Measurements from ENCODE around the gene G0S2. TPM values are rescaled to one million over a fixed set of nuclear protein-coding genes. Genes with fewer than 3 reads are reported as not detected.

The G0S2 gene
- total RNA-seq, 1 experiment from 2014 or later: 0.35 TPM

DNA sequence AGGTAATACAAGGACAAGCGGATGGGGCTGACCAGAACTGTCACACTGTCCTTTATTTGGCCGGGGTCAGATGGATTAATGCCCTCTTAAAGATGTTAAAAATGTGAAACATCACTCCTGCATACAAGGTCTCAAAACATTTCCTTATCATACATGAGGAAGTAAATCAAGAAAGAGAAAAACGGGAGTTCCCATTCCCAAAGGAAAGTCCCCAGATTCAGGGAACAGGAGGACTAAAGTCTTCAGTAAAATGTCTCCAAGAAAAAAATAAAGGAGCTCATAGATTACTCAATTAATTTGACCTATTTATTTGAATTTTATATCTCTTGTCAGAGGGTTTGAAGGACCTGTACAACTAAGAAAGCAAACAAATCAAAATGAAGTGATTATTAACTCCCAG is 16.0 kb downstream of the G0S2 start:
- H3K27me3 Mint-ChIP-seq (ENCODE audit: low read depth): peaks cover 23% of the 10 kb centered on the region
- H3K4ac ChIP-seq (ENCODE audit: low read depth, low read length): no peak overlapping the region
- no peak overlapping the region for H4K91ac ChIP-seq (ENCODE audit: insufficient read length, low read depth, low read length)
- no peak overlapping the region for H3K4me2 ChIP-seq (ENCODE audit: insufficient read depth, insufficient read length, low read length)
- TF ChIP-seq CTCF (conservative IDR thresholded peaks at IDR 0.05): no peak
- H3K18ac ChIP-seq (ENCODE audit: insufficient read length, low read depth, low read length): no peak overlapping the region
- H3K23me2 ChIP-seq (ENCODE audit: insufficient read length, low read depth, low read length, poor library complexity, severe bottlenecking): no peaks in the 10 kb centered on the region
- peaks cover 0 to 4% of the 10 kb centered on the region in 2 experiments; a peak in 2 of 4 replicates for H3K4me1 Mint-ChIP-seq
- no peaks in the 10 kb centered on the region for H3K4me1 ChIP-seq (ENCODE audit: insufficient read depth, low read length)
- H3K56ac ChIP-seq (ENCODE audit: insufficient read length, low read depth, low read length): no peak overlapping the region
- H4K8ac ChIP-seq (replicated peaks; ENCODE audit: insufficient read length, low read depth, low read length): no peak overlapping the region
- no peak overlapping the region for H2BK5ac ChIP-seq (ENCODE audit: insufficient read length, low read length)
- H3K36me3 Mint-ChIP-seq (ENCODE audit: insufficient read depth in 1 of 3, low read depth in 3 of 3): no peaks in the 10 kb centered on the region
- H3K9me3 ChIP-seq (ENCODE audit: control insufficient read depth, low read depth, low read length): no peaks in the 10 kb centered on the region
- no peak overlapping the region for H2BK12ac ChIP-seq (ENCODE audit: insufficient read length, low read depth, low read length)
- no peaks in the 10 kb centered on the region for H3K9me3 Mint-ChIP-seq
- no peak overlapping the region for H2BK15ac ChIP-seq (ENCODE audit: low read depth, low read length)
- H3K27ac ChIP-seq (ENCODE audit: insufficient read length, low read depth, low read length): no peak overlapping the region
- no peak overlapping the region for H3K27ac Mint-ChIP-seq
- H2AK5ac ChIP-seq (ENCODE audit: insufficient read length, low read length): no peak overlapping the region
- no peak overlapping the region for H3K14ac ChIP-seq (ENCODE audit: insufficient read depth, low read length)
- H3K9ac ChIP-seq (ENCODE audit: extremely low read depth, insufficient read length, low read length): no peak overlapping the region
- no peaks in the 10 kb centered on the region for H3K79me2 ChIP-seq (ENCODE audit: insufficient read depth, low read length)
- H4K5ac ChIP-seq (ENCODE audit: insufficient read length, low read depth, low read length): no peak overlapping the region
- DNase-seq: no peak
- no peak overlapping the region for H2BK20ac ChIP-seq (ENCODE audit: low read depth, low read length, poor library complexity, severe bottlenecking)
- no peak overlapping the region for H2AFZ ChIP-seq (ENCODE audit: low read length)
- H3K4me3 Mint-ChIP-seq: no peak overlapping the region
- no peak overlapping the region for H2BK120ac ChIP-seq (ENCODE audit: low read depth, low read length, poor library complexity, severe bottlenecking)
- H4K20me1 ChIP-seq (ENCODE audit: control insufficient read depth, insufficient read depth, insufficient read length): no peaks in the 10 kb centered on the region
- H3K79me1 ChIP-seq (ENCODE audit: insufficient read depth, low read depth, low read length, poor library complexity, severe bottlenecking): no peaks in the 10 kb centered on the region
- no peak overlapping the region for H3T11ph ChIP-seq (ENCODE audit: low read length)
- H3K23ac ChIP-seq (ENCODE audit: insufficient read length, low read depth, low read length): no peak overlapping the region
- no CpG with 5 or more reads among the region's 3 CpGs for WGBS (ENCODE audit: extremely low coverage, insufficient read length, low lambda C conversion rate)
- H3K27me3 ChIP-seq (ENCODE audit: insufficient read depth, low read length): no peaks in the 10 kb centered on the region; the same call in 1 of the 2 replicates
